ENCODE measurements around the gene CLDN4.

DNA sequence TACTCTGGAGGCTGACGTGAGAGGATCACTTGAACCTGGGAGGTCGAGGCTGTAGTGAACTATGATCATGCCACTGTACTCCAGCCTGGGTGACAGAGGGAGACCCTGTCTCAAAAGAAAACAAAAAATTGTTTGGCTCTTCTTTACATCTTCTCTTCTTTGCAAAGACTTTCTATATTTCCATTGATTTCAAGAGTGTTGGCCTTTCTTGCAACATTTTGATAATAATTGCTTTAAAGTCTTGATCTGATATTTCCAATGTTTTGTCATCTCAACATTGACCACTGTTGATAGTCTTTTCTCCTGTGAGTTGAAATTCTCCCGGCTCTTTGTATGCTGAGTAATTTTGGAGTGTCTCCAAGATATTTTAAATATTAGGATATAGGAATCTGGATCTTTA lies 17.8 kb upstream of the CLDN4 start:
- TF ChIP-seq CTCF (IDR thresholded peaks at IDR 0.05; ENCODE audit: low read depth, low read length, missing input control) (no peak), SP1 (IDR thresholded peaks at IDR 0.05) (no peak), YY1 (IDR thresholded peaks at IDR 0.05) (no peak), RXRA (IDR thresholded peaks at IDR 0.05) (no peak), GABPA (IDR thresholded peaks at IDR 0.05 in 1 of 2, conservative IDR thresholded peaks at IDR 0.05 in 1 of 2) (no peak)

Data from liver (tissue), 3 donors.